K562 (cell line): Measurements from ENCODE around the gene TAS2R13. TPM values are rescaled to one million over a fixed set of nuclear protein-coding genes. Genes with fewer than 3 reads are reported as not detected.

Experiments used
- ATAC-seq: fragments of 200-7000 bp; cut with Tn5 transposase; 3 replicates; pipeline ENCODE4 v1.9.1; 2020; ENCODE audit warnings: moderate library complexity
- BruUV-seq: library from RNA; stranded (reverse); fragments of 400-500 nt; replicated peaks from 2 replicates; lab custom pipeline; 2021; lab: Mats Ljungman, UMichigan
- CTCF ChIA-PET: fragments of 300-600 bp; formaldehyde crosslinking; extraction: SDS; loops from one replicate; lab custom pipeline; 2021; ENCODE audit warnings: low intra/inter-chr PET ratio; lab: Yijun Ruan, JAX
- POLR2A ChIA-PET: fragments of 300-600, 350-650 bp; sonication (Branson Sonifier 250); formaldehyde crosslinking; extraction: SDS; loops from one replicate; lab custom pipeline; 2021; ENCODE audit warnings: antibody characterized with exemption, inconsistent platforms; lab: Yijun Ruan, JAX
- DNase-seq, 4 experiments: peaks; one replicate each; pipeline versions ENCODE4 v3.0.0 to v3.0.0-alpha.2; 2011 to 2018; ENCODE audit warnings: low spot score in 3 of 4, mixed read lengths in 3 of 4; ENCODE audit errors: extremely low read depth in 1 of 4
- FAIRE-seq: peaks from 2 replicates; lab custom pipeline; 2011; peaks lifted over from hg19 to GRCh38; lab: Jason Lieb, UNC
- H2AFZ ChIP-seq: 2 replicates; pipeline ENCODE4 v1.6.0; 2011; ENCODE audit warnings: low read depth, low read length, control low read depth, inconsistent platforms
- H3K27ac ChIP-seq: fragments of 200-600 bp; 3 replicates; pipeline ENCODE4 v1.8.0; 2011; ENCODE audit warnings: low read depth, mild to moderate bottlenecking, control low read depth, inconsistent platforms, low read length, moderate library complexity, mixed read lengths; ENCODE audit errors: extremely low read depth
- H3K27me3 ChIP-seq, 2 experiments: fragments of 300-600 bp in 1 of 2; 2 replicates in 1 of 2; 3 replicates in 1 of 2; pipeline versions ENCODE4 v1.6.0 to v1.8.0; 2011; ENCODE audit warnings: inconsistent platforms in 2 of 2, low read length in 2 of 2, mild to moderate bottlenecking in 1 of 2, mixed read lengths in 1 of 2, moderate library complexity in 1 of 2; ENCODE audit not compliant: control insufficient read depth in 2 of 2, insufficient read depth in 2 of 2
- H3K36me3 ChIP-seq: fragments of 300-600 bp; 3 replicates; pipeline ENCODE4 v1.8.0; 2011; ENCODE audit warnings: mild to moderate bottlenecking, low read length, inconsistent platforms; ENCODE audit not compliant: control insufficient read depth, insufficient read depth
- H3K4me1 ChIP-seq, 2 experiments: fragments of 200-600 bp in 1 of 2; replicated peaks in 1 of 2; 2 replicates in 1 of 2; 3 replicates in 1 of 2; pipeline versions ENCODE4 v1.5.1 to v1.8.0; 2011; ENCODE audit warnings: inconsistent platforms in 2 of 2, low read length in 2 of 2, mild to moderate bottlenecking in 1 of 2, mixed read lengths in 1 of 2, moderate library complexity in 1 of 2; ENCODE audit not compliant: control insufficient read depth in 2 of 2, insufficient read depth in 2 of 2
- H3K4me2 ChIP-seq: 2 replicates; pipeline ENCODE4 v1.6.1; 2011; ENCODE audit warnings: low read length, control low read depth, inconsistent platforms, mixed read lengths; ENCODE audit not compliant: insufficient read depth
- H3K4me3 ChIP-seq: fragments of 200-600 bp; sonication (generic), shearing (Covaris generic); 2 replicates; pipeline ENCODE4 v1.5.1; 2016; ENCODE audit warnings: control low read depth, inconsistent platforms
- H3K79me2 ChIP-seq: fragments of 200-600 bp; 3 replicates; pipeline ENCODE4 v1.8.0; 2011; ENCODE audit warnings: low read length, inconsistent platforms; ENCODE audit not compliant: control insufficient read depth, insufficient read depth
- H3K9ac ChIP-seq, 2 experiments: 2 replicates each; pipeline versions ENCODE4 v1.6.0 to v1.6.1; 2011; ENCODE audit warnings: low read depth in 2 of 2, low read length in 2 of 2, control low read depth in 1 of 2, inconsistent platforms in 1 of 2, mild to moderate bottlenecking in 1 of 2, mixed read lengths in 1 of 2; ENCODE audit not compliant: insufficient read depth in 1 of 2
- H3K9me1 ChIP-seq: one replicate; pipeline ENCODE4 v1.6.0; 2011; ENCODE audit warnings: inconsistent platforms, mild to moderate bottlenecking, low read length, moderate library complexity; ENCODE audit not compliant: control insufficient read depth, insufficient read depth
- H3K9me3 ChIP-seq: replicated peaks from 2 replicates; pipeline ENCODE4 v1.5.1; 2011; ENCODE audit warnings: low read depth, low read length, inconsistent platforms; ENCODE audit not compliant: control insufficient read depth, insufficient read depth
- H4K20me1 ChIP-seq: replicated peaks from 2 replicates; pipeline ENCODE4 v1.6.1; 2011; ENCODE audit warnings: low read length, inconsistent platforms, mixed read lengths; ENCODE audit not compliant: control insufficient read depth, insufficient read depth
- ATF6 ChIP-seq: sonication (generic); formaldehyde crosslinking; IDR thresholded peaks from 2 replicates; pipeline ENCODE4 v1.4.0; 2020; ENCODE audit warnings: mild to moderate bottlenecking, missing genetic modification reagents
- BCL6 ChIP-seq: fragments of 250-450 bp; sonication (Bioruptor Pico); IDR thresholded peaks from 2 replicates; pipeline ENCODE4 v1.4.0; 2020
- BHLHE40 ChIP-seq: IDR thresholded peaks from 2 replicates; pipeline ENCODE4 v1.6.1; 2011; ENCODE audit warnings: low read length, improper control_type of control experiment
- CTCF ChIP-seq, 3 experiments: IDR thresholded peaks in 2 of 3; conservative IDR thresholded peaks in 1 of 3; 2 replicates each; pipeline ENCODE4 v1.5.1; 2011 to 2012; ENCODE audit warnings: low read length in 3 of 3, mild to moderate bottlenecking in 3 of 3, control low read depth in 2 of 3, improper control_type of control experiment in 1 of 3, inconsistent platforms in 1 of 3, low read depth in 1 of 3, mixed read lengths in 1 of 3, moderate library complexity in 1 of 3; ENCODE audit not compliant: insufficient read depth in 2 of 3
- FOXA3 ChIP-seq, 2 experiments: fragments of 450-650 bp in 1 of 2; sonication (generic) in 1 of 2; formaldehyde crosslinking; IDR thresholded peaks in 1 of 2; conservative IDR thresholded peaks in 1 of 2; 2 replicates each; pipeline versions ENCODE4 v1.4.0 to v1.8.0; 2020 to 2022; ENCODE audit warnings: mild to moderate bottlenecking in 2 of 2, missing genetic modification reagents in 1 of 2
- HNRNPUL1 ChIP-seq: fragments of 200-400 bp; formaldehyde crosslinking; IDR thresholded peaks from 2 replicates; pipeline ENCODE4 v1.6.1; 2017; ENCODE audit warnings: low read length
- MCM5 ChIP-seq: fragments of 450-650 bp; IDR thresholded peaks from 2 replicates; pipeline ENCODE4 v1.6.1; 2016; ENCODE audit warnings: low read depth
- NONO ChIP-seq, 2 experiments: fragments of 200-400 bp in 1 of 2; fragments of 450-650 bp in 1 of 2; formaldehyde crosslinking in 1 of 2; IDR thresholded peaks; 2 replicates each; pipeline ENCODE4 v1.6.1; 2017; ENCODE audit warnings: low read depth in 2 of 2, mild to moderate bottlenecking in 2 of 2, moderate library complexity in 2 of 2, low read length in 1 of 2
- SRSF9 ChIP-seq: fragments of 200-400 bp; formaldehyde crosslinking; IDR thresholded peaks from 2 replicates; pipeline ENCODE4 v1.6.1; 2017; ENCODE audit warnings: low read depth, low read length, borderline replicate concordance
- TAF1 ChIP-seq: IDR thresholded peaks from 2 replicates; pipeline ENCODE4 v1.6.1; 2011; ENCODE audit warnings: mild to moderate bottlenecking, low read length, moderate library complexity; ENCODE audit not compliant: insufficient read depth, control insufficient read depth, severe bottlenecking; ENCODE audit errors: extremely low read depth
- TEAD2 ChIP-seq: fragments of 450-650 bp; IDR thresholded peaks from 2 replicates; pipeline ENCODE4 v1.6.1; 2016; ENCODE audit warnings: missing genetic modification characterization, control low read depth, missing compliant biosample characterization
- TFE3 ChIP-seq: fragments of 450-650 bp; formaldehyde crosslinking; IDR thresholded peaks from 2 replicates; pipeline ENCODE4 v1.4.0; 2020; ENCODE audit warnings: mild to moderate bottlenecking, mixed read lengths
- ZBTB2 ChIP-seq: fragments of 450-650 bp; IDR thresholded peaks from 2 replicates; pipeline ENCODE4 v1.6.1; 2016; ENCODE audit warnings: antibody characterized with exemption
- ZNF23 ChIP-seq: fragments of 250-450 bp; sonication (Bioruptor Pico); IDR thresholded peaks from 2 replicates; pipeline ENCODE4 v1.4.0; 2020; ENCODE audit warnings: mild to moderate bottlenecking
- ZNF830 ChIP-seq: fragments of 250-450 bp; sonication (Bioruptor Pico); IDR thresholded peaks from 2 replicates; pipeline ENCODE4 v1.5.0; 2021; ENCODE audit warnings: mild to moderate bottlenecking
- WGBS: fragments of 100-300 bp; shearing (Covaris generic); methylation state at CpG from one replicate; pipeline ENCODE4 v1.1.6; 2016; ENCODE audit warnings: low coverage, mixed read lengths; ENCODE audit not compliant: insufficient coverage; ENCODE audit errors: missing lambda C conversion rate; 5-methylcytosine and 5-hydroxymethylcytosine counted together
- in situ Hi-C: fragments of 300-500 bp; cut with MboI; formaldehyde crosslinking; loops from 4 replicates; pipeline ENCODE4 v1.15.0; 2018; ENCODE audit warnings: inconsistent platforms, mixed read lengths
- intact Hi-C: fragments of 100-400 bp; cut with micrococcal nuclease; formaldehyde crosslinking; loops from 2 replicates; pipeline ENCODE4 v1.14.2; 2022
- polyA plus RNA-seq, 8 experiments: library from polyadenylated mRNA; depleted of rRNA in 4 of 8; stranded (reverse) in 5 of 8; unstranded in 3 of 8; fragments of >200 nt; fragmentation: Nextera tagmentation in 2 of 8; fragmentation: Illumina TruSeq in 1 of 8; extraction: Ambion mirVana in 2 of 8; extraction: Trizol in 1 of 8; gene quantifications; 2 replicates each; pipeline versions ENCODE4 v1.2.1 to v1.2.3, GENCODE V29; 2011 to 2014; ENCODE audit warnings: inconsistent platforms in 1 of 8, missing spikeins in 1 of 8
- total RNA-seq, 7 experiments: library from RNA; depleted of rRNA in 6 of 7; stranded (reverse); fragments of >200 nt in 6 of 7; fragmentation: Illumina TruSeq in 2 of 7; extraction: Trizol in 2 of 7; gene quantifications; 2 replicates each; pipeline versions ENCODE4 v1.2.1 to v1.2.3, GENCODE V29; 2011 to 2021; ENCODE audit warnings: low replicate concordance in 1 of 7

The TAS2R13 gene
- total and polyA plus RNA-seq, 9 of the 15 experiments (the other 6 are each of a cell fraction or from before 2014, with no cell fraction given): 0.07 to 1.4 (median 0.52) TPM; not detected in 3

GRCh38 chr12:10952645-10953044 lies 43.3 kb upstream of the TAS2R13 start:
- FAIRE-seq (no peak), DNase-seq (no peak), ATAC-seq (no peak)
- WGBS: 100% methylated on average over 3 of the region's 4 CpGs
- no peaks in the 10 kb centered on the region for H3K9me3 ChIP-seq
- no peak overlapping the region for H3K4me2 ChIP-seq
- no peak overlapping the region for H3K9ac ChIP-seq
- in situ Hi-C loops: no loop called here
- no peaks in the 10 kb centered on the region for H3K79me2 ChIP-seq
- no peak overlapping the region for H2AFZ ChIP-seq
- no peak overlapping the region for H3K27ac ChIP-seq
- no TSS peak for BruUV-seq
- TF ChIP-seq NONO (IDR thresholded peaks at IDR 0.05; ENCODE audit: low read depth in 2 of 2, low read length in 1 of 2) (no peak), TAF1 (no peak), CTCF (IDR thresholded peaks at IDR 0.05 in 2 of 3, conservative IDR thresholded peaks at IDR 0.05 in 1 of 3; ENCODE audit: insufficient read depth in 2 of 3, low read depth in 1 of 3, low read length in 3 of 3) (no peak), FOXA3 (CRISPR knock-in tag; conservative IDR thresholded peaks at IDR 0.05 in 1 of 2, IDR thresholded peaks at IDR 0.05 in 1 of 2) (no peak), TEAD2 (tag) (no peak), HNRNPUL1 (no peak), BHLHE40 (no peak), ZNF23 (CRISPR knock-in tag) (no peak), ZNF830 (CRISPR knock-in tag) (no peak), TFE3 (no peak), BCL6 (CRISPR knock-in tag) (no peak), ATF6 (CRISPR knock-in tag) (no peak), SRSF9 (no peak), MCM5 (no peak), ZBTB2 (no peak)
- ChIA-PET POLR2A (no interaction called here), CTCF (no interaction called here)
- no peak overlapping the region for H3K4me3 ChIP-seq
- H3K4me1 ChIP-seq: no peaks in the 10 kb centered on the region
- no peaks in the 10 kb centered on the region for H3K9me1 ChIP-seq
- H3K36me3 ChIP-seq: no peaks in the 10 kb centered on the region
- H3K27me3 ChIP-seq: no peaks in the 10 kb centered on the region
- H4K20me1 ChIP-seq: no peaks in the 10 kb centered on the region
- intact Hi-C loops: no loop called here
